Measurements from ENCODE around the gene SLC35E2B.
"Not testable (repeated sequence)": the region's sequence is repeated elsewhere in the genome, so short reads cannot be mapped to it uniquely, and the experiment has no call there.

Gene SLC35E2B

DNA sequence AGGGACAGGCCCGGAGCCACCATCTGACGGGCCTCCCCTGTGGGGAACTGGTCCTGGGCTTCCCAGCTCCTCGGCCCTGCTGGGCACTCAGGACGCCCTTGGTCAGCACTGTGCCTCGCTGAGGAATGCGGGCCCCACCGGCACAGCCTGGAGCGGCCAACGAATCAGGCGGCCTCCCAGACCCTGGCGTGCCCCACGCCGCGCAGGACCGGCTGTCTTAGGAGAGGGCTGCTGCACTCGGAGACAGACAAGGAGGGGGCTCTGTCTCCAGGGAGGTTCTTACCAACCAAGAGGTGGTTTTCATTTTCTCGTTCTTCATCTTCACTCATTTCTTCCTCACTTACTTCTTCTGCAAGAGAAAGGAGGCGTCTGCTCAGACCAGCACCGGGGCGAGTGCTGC, 15.3 kb upstream of the SLC35E2B start:
- not testable (repeated sequence) for ATAC-seq

DNA sequence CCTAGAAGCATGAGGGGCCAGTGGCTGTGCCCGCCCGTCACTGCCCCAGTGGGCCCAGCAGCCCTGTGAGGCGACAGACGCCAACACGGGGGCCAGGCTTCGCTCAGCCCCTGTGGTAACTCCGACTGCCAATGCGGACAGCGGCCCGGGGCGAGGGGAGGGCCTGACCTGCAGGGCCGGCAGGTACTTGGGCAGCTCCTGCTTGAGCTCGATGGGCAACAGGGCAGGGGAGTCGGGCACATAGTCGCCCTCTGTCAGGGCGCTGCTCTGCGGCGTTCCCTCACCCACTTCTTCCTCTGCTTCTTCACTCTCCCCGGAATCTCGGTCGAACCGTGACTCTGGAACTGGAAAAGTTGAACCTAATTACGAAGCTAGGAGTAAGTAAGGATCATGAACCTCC, 14.6 kb upstream of the SLC35E2B start:
- ATAC-seq, result not testable (repeated sequence)

DNA sequence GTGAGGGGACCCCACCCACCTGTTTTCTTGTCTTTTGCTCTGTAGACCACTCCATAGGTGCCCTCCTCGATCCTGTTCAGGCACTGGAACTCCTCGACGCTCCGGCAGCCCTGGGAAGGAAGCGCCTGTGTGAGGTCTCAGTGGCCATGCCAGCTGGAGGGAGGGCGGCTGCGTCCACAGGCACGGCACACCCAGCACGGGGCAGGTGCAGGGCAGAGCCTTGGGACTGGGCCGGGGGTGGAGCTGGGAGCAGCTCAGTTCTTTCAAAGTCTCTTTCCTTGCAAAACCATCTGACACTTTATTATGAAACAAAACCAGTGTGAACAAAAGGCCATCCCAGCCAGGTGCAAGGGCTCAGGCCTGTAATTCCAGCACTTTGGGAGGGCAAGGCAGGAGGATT, 13.0 kb upstream of the SLC35E2B start:
- ATAC-seq, result not testable (repeated sequence)

DNA sequence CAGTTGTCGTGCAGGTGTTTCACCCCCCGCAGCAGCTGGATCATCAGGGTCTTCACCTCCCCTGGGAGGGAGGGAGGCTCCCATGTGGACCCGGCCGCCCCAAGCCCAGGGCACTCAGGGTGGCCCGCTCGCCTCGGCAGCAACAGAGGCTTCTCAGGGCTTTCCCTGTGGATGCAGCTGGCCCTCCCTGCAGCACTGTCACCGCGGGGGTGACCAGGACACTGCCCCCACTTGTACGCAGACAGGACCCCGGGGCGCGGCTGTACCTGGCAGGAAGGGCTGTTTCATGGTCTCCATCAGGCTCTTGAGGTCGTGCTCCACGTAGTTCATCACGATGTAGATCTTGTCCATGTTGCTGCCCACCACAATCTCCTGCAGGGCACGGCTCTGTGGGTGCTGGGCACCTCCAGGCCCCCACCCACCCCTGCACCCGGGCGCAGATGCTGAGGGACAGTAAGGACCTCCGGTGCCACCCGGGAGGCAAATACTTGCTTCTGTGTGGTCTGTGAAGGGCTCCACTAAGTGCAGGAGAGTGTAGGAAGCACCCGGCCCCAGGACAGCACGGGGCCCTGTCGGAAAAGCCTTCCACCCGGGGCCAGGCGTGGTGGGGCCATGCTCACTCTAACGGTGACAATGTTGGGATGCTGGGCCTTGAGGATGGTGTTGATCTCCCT, 11.8 kb upstream of the SLC35E2B start:
- ATAC-seq, result not testable (repeated sequence)

- TF ChIP-seq ZFP3 (CRISPR knock-in tag; IDR thresholded peaks at IDR 0.05) (no peak), TSHZ2 (CRISPR knock-in tag; IDR thresholded peaks at IDR 0.05) (no peak), ESRRG (CRISPR knock-in tag; IDR thresholded peaks at IDR 0.05) (no peak), CSRNP3 (CRISPR knock-in tag; IDR thresholded peaks at IDR 0.05) (no peak), TOX (CRISPR knock-in tag; IDR thresholded peaks at IDR 0.05; ENCODE audit: borderline replicate concordance) (no peak), ZNF8 (CRISPR knock-in tag; IDR thresholded peaks at IDR 0.05) (no peak), ISL1 (CRISPR knock-in tag; IDR thresholded peaks at IDR 0.05) (no peak), CREB5 (CRISPR knock-in tag; IDR thresholded peaks at IDR 0.05; ENCODE audit: low read depth) (no peak), GLIS3 (CRISPR knock-in tag; IDR thresholded peaks at IDR 0.05) (no peak), PATZ1 (CRISPR knock-in tag; IDR thresholded peaks at IDR 0.05; ENCODE audit: borderline replicate concordance) (no peak), ZC3H10 (CRISPR knock-in tag; IDR thresholded peaks at IDR 0.05) (no peak)
- TF ChIP-seq, protein P1, sequence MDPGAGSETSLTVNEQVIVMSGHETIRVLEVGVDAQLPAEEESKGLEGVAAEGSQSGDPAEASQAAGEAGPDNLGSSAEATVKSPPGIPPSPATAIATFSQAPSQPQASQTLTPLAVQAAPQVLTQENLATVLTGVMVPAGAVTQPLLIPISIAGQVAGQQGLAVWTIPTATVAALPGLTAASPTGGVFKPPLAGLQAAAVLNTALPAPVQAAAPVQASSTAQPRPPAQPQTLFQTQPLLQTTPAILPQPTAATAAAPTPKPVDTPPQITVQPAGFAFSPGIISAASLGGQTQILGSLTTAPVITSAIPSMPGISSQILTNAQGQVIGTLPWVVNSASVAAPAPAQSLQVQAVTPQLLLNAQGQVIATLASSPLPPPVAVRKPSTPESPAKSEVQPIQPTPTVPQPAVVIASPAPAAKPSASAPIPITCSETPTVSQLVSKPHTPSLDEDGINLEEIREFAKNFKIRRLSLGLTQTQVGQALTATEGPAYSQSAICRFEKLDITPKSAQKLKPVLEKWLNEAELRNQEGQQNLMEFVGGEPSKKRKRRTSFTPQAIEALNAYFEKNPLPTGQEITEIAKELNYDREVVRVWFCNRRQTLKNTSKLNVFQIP (CRISPR knock-in tag; IDR thresholded peaks at IDR 0.05; ENCODE audit: borderline replicate concordance, low read depth), result no peak
- no peak for ATAC-seq
These were observed 11.2 kb upstream of the SLC35E2B start for GRCh38 chr1:1703796-1704195.

DNA sequence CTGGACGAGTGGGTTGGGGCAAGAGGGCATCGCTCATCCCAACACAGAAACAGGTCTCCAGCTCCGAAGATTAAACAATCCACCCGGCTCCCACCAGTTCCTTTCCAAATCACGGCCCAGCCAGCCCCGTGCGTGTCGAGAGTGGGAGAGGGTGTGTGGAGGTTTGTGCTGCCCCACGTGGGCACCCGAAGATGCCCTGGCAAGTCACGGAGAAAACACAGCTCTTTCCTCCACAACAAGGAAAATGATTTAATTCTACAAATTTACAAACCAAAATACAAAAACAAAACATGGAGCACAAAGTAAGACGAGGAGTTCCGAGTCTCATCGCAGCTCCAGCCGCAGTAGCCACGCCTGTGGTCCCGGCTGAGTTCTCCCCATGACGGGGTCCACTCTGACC, 9.9 kb upstream of the SLC35E2B start:
- ATAC-seq, result not testable (repeated sequence)

DNA sequence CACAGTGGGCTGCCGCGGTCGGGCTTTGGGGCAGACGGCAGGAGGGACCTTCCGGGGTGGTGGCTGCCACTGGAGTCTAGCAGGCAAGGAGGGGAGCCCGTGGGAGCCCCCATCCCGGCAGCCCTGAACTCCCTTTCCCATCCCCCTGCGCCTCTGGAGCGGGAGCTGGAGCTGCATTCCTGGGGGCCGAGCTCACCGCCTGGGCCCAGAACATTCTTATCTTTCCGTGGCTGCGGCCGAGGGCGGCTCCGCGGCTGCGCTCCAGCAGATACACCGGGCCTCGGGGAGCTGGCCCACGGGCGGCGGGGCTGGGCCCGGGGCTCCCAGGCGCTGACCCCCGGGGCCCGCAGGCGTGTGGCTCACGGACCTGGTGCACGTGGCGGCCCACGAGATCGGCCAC, 8.0 kb upstream of the SLC35E2B start:
- ATAC-seq, result peak; percentile 22; the same call in 2 of the 3 replicates

- not testable (repeated sequence) for ATAC-seq
These were observed 7.5 kb upstream of the SLC35E2B start for GRCh38 chr1:1700067-1700466.

DNA sequence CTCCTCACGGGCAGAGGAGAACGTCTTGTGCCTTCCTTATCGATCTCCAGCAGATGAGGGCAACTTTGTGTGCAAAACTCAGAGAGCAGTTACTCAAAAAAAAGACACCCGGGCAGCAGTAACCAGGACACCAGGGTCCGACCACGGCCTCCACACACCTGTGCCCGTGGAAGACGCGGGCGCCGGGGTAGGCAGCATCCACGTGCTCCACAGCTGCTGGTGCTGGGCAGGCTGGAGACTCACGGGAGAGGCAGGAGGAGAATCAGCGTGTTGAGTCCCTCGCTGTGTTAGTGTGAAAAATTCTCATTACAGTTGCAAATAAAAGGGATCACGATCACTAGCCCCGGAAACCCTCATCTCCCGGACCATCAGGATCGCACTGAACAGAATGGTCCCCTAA, 6.5 kb upstream of the SLC35E2B start:
- ATAC-seq, result not testable (repeated sequence)

DNA sequence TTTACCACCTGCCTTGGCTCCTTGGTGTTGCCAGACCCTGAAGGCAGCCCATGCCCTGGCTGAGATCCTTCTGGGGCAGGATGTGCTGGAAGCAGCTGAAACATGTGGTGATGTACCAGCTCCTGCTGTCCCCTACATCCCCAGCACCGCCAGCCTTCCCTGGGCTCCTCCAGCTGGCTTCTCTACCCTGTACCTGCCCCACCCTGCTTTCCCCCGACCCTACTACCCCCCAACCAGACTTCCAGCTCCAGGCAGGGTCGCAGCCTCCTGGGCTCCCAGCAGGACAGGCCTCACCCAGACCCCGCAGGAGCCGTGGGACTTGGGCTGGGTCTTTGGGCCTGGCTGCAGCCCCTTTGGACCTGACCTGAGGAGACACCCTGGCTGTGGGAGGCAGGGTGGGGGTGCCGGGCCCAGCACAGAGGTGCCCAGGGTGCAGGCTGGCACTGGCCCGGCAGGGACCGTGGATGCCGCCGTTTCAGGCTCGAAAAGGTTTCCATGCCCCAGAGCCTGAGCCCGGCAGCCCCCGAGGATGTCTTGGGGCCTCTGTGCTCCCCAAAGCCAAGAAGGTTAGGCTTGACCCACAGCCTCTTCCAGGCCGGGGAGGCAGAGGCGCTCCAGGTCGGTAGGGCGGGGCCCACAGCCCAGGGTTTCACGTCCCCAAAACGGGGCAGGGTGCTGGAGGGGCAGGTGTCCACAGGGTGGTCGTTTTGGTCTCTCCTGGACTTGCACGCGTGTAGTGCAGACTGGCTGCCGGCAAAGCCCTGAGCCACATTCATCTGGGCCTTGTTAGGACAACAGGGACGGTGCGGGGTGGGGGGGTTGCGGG, 5.0 kb upstream of the SLC35E2B start:
- ATAC-seq, result not testable (repeated sequence)

DNA sequence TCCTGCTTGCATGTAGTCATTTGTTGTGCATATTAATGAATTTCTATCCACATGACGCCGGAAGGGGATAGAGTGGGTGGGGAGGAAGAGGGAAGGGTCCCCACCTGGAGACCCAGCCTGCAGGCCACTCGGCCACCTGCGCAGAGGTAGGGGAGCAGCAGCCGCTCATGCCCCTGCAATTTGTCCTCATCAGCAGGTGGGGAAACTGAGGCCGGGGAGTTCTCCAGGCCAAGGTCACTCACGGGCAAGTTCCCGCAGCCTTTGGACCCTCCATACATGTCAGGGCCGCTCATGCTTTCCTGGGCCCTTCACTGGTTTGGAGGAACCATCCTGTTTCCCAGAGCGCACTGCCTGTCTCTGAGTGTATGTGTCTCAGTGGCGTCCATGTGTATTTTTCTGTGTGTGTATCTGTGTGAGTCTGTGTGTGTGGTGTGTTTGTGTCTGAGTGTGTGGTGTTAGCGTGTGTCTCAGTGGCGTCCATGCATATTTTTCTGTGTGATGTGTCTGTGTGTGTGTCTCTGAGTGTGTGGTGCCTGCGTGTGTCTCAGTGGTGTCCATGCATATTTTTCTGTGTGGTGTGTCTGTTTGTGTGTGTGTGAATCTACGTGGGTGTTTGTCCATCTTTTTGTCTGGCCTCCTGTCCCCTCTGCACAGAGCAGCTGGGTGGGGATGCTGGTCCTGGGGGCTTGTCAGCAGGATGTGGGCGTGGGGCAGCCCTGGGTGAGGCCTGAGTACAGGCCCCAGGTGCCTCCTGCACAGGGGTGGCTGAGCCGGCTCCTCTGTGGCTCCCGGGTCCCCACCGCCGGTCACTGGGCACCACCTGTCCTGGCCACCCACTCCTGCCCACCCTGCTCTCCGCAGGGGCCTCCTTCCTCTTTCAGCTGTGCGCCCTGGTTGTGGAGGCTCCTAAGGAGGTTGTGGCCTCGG, 4.1 kb upstream of the SLC35E2B start:
- ATAC-seq, result not testable (repeated sequence)

Data from SK-N-SH treated with all-trans-retinoic acid at 6 μM for 48 hours (cell line).